ENCODE measurements around the gene SRRD. TPM values are rescaled to one million over a fixed set of nuclear protein-coding genes. Genes with fewer than 3 reads are reported as not detected.

Gene SRRD
- total RNA-seq (2016; rRNA removed; fragmentation: Illumina TruSeq; extraction: Trizol) (36.6 and 56.5 TPM in 2 replicates), polyA plus RNA-seq (2011; rRNA removed) (21.8 and 22.8 TPM in 2 replicates), polyA minus RNA-seq (2011; rRNA and poly(A)+ RNA removed; ENCODE audit: low replicate concordance) (13.6 and 15.2 TPM in 2 replicates), Bru-seq, nascent RNA (percentile 82 among the genes with signal in this experiment), BruChase-seq, experiment 1, labeled RNA remaining after a 6-hour chase (percentile 82 among the genes with signal in this experiment), BruChase-seq, experiment 2, labeled RNA remaining after a 2-hour chase (percentile 85 among the genes with signal in this experiment)
- total RNA-seq (2016; cell fraction: cytosol; rRNA removed; fragmentation: Illumina TruSeq; extraction: Trizol; ENCODE audit: low read depth) = 17.9 and 19.5 TPM in 2 replicates
- 32.5 and 46.6 TPM in 2 replicates for total RNA-seq (2016; cell fraction: insoluble cytoplasmic fraction; rRNA removed; fragmentation: Illumina TruSeq; extraction: Trizol)
- 41.5 and 47.4 TPM in 2 replicates for total RNA-seq (2016; cell fraction: membrane; rRNA removed; fragmentation: Illumina TruSeq; extraction: Trizol)
- 15.6 and 20.0 TPM in 2 replicates for total RNA-seq (2016; cell fraction: nucleus; rRNA removed; fragmentation: Illumina TruSeq; extraction: Trizol)
- 14.2 and 19.3 TPM in 2 replicates for polyA plus RNA-seq (2011; cell fraction: cytosol; rRNA removed)
- 6.5 and 12.7 TPM in 2 replicates for polyA plus RNA-seq (2011; cell fraction: nucleus; rRNA removed)
- polyA plus RNA-seq (2012) = 16.5 and 18.1 TPM in 2 replicates
- 38.8 and 45.5 TPM in 2 replicates for polyA plus RNA-seq (2016; cell fraction: cytosol; fragmentation: Illumina TruSeq; extraction: Trizol; ENCODE audit: low read depth)
- polyA plus RNA-seq (2016; cell fraction: insoluble cytoplasmic fraction; fragmentation: Illumina TruSeq; extraction: Trizol; ENCODE audit: low read depth) = 54.6 and 54.9 TPM in 2 replicates
- 41.2 and 47.5 TPM in 2 replicates for polyA plus RNA-seq (2016; cell fraction: membrane; fragmentation: Illumina TruSeq; extraction: Trizol; ENCODE audit: low read depth)
- 23.9 and 26.3 TPM in 2 replicates for polyA plus RNA-seq (2016; cell fraction: nucleus; fragmentation: Illumina TruSeq; extraction: Trizol; ENCODE audit: insufficient read depth, low read depth)
- 8.6 and 10.8 TPM in 2 replicates for polyA minus RNA-seq (2011; cell fraction: cytosol; rRNA and poly(A)+ RNA removed)
- polyA minus RNA-seq (2011; cell fraction: nucleus; rRNA and poly(A)+ RNA removed) = 14.0 and 18.3 TPM in 2 replicates
- long read RNA-seq, experiment 1, full-length matches to known transcripts = 1 of 3 reads
- long read RNA-seq, experiment 1, partial matches to known transcripts = 1 of 3 reads
- long read RNA-seq, experiment 1, other reads (novel, unspliced or antisense) = 1 of 3 reads
- long read RNA-seq, experiment 2, full-length matches to known transcripts = 35 of 61 reads
- long read RNA-seq, experiment 2, partial matches to known transcripts = 3 of 61 reads
- long read RNA-seq, experiment 2, other reads (novel, unspliced or antisense) = 23 of 61 reads

GRCh38 chr22:26483439-26484359, at the start of gene SRRD, which contains the start of gene HPS4:
SRRD (plus strand) TSS chr22:26483877; CDS start chr22:26483891, 14 bp downstream.
HPS4 (minus strand) TSS chr22:26483783; CDS start chr22:26481762, 2,021 bp downstream.
- WGBS (ENCODE audit: low lambda C conversion rate) = 1% methylated on average over 8 of the region's 85 CpGs
- Histone ChIP-seq H4K20me1 (ENCODE audit: insufficient read depth, low read length) (no peaks in the 10 kb centered on the region), H3K9ac (ENCODE audit: insufficient read depth, low read depth, low read length) (peak within 1 kb of the TSS; percentile 95), H3K27me3 (ENCODE audit: control insufficient read depth in 1 of 2, insufficient read depth in 2 of 2, low read length in 2 of 2) (no peaks in the 10 kb centered on the region; a peak in 1 of 5 replicates), H3K79me2 (ENCODE audit: insufficient read depth, low read length) (peaks cover 64% of the 10 kb centered on the region), H3K4me1 (ENCODE audit: insufficient read depth, low read length) (peaks cover 70% of the 10 kb centered on the region), H3K27ac (ENCODE audit: extremely low read length, insufficient read depth, low read length) (peak within 1 kb of the TSS; percentile 91), H3K4me3 (replicated peaks in 1 of 3; ENCODE audit: insufficient read depth in 1 of 3, low read depth in 2 of 3, low read length in 3 of 3) (peak within 1 kb of the TSS; percentile 79 to 94 (median 91)), H3K36me3 (replicated peaks in 1 of 2; ENCODE audit: control insufficient read depth in 1 of 2, insufficient read depth in 2 of 2, low read length in 2 of 2) (peaks cover 5 to 14% of the 10 kb centered on the region in 2 experiments), H3K4me2 (ENCODE audit: low read depth, low read length) (peak within 1 kb of the TSS; percentile 93), H2AFZ (ENCODE audit: low read length) (no peak within 1 kb of the TSS), H3K9me3 (ENCODE audit: low read length) (no peaks in the 10 kb centered on the region)
- DNase-seq (ENCODE audit: low spot score) (peak; percentile 77), FAIRE-seq (no peak), ATAC-seq (peak; percentile 87)
- POLR2A ChIA-PET = interaction anchor here (0.9 to 3.4 kb wide), 15 partner anchors 8 to 103 kb away, joined by 3 to 27 read pairs (median 3); partner anchors contain the start of gene TFIP11
- no TSS peak for BruUV-seq (replicated peaks)
- intact Hi-C loops (cut with micrococcal nuclease; ENCODE audit: unreplicated experiment) (no loop called here), in situ Hi-C loops (cut with HindIII; ENCODE audit: extremely low pct_ligation_motif_present, low pct_unique_long_range_greater_than_20kb) (no loop called here)
- CTCF ChIA-PET (ENCODE audit: low intra/inter-chr PET ratio, low total read pairs) = no interaction called here
- TF ChIP-seq ZMAT5 (CRISPR knock-in tag; IDR thresholded peaks at IDR 0.05; ENCODE audit: borderline replicate concordance, low read depth) (no peak), MIXL1 (CRISPR knock-in tag; IDR thresholded peaks at IDR 0.05) (0 out of 2 replicates have a peak, but pooled peaks have one; percentile 49), JUND (CRISPR knock-in tag; IDR thresholded peaks at IDR 0.05) (peak; percentile 70; the same call in 1 of the 2 replicates), HMG20B (CRISPR knock-in tag; conservative IDR thresholded peaks at IDR 0.05) (no peak), AHDC1 (CRISPR knock-in tag; IDR thresholded peaks at IDR 0.05; ENCODE audit: borderline replicate concordance) (peak; percentile 56; the same call in 1 of the 2 replicates), RBAK (CRISPR knock-in tag; IDR thresholded peaks at IDR 0.05) (no peak), TCF7L2 (IDR thresholded peaks at IDR 0.05; ENCODE audit: low read depth, low read length) (no peak), ZNF24 (IDR thresholded peaks at IDR 0.05) (no peak), ZNF20 (CRISPR knock-in tag; IDR thresholded peaks at IDR 0.05) (no peak), REXO4 (CRISPR knock-in tag; IDR thresholded peaks at IDR 0.05; ENCODE audit: borderline replicate concordance) (no peak), HHEX (CRISPR knock-in tag; IDR thresholded peaks at IDR 0.05) (no peak), PHF8 (CRISPR knock-in tag; IDR thresholded peaks at IDR 0.05) (peak; percentile 89)
